CD4-positive, alpha-beta T cell (primary cell): ENCODE data around the gene PTPN3. TPM values are rescaled to one million over a fixed set of nuclear protein-coding genes. Genes with fewer than 3 reads are reported as not detected.

Source experiments
- ATAC-seq: fragments of 200-7000 bp; cut with Tn5 transposase; one replicate; pipeline ENCODE4 v1.10.0; 2022; ENCODE audit warnings: mild to moderate bottlenecking; ENCODE audit not compliant: poor library complexity
- CTCF ChIA-PET: fragments of 350-600 bp; sonication (Branson Sonifier 250); formaldehyde crosslinking; loops from one replicate; lab custom pipeline; 2021; ENCODE audit warnings: antibody characterized with exemption, inconsistent platforms; lab: Charles Lee
- POLR2A ChIA-PET: fragments of 350-600 bp; sonication (Branson Sonifier 250); formaldehyde crosslinking; loops from one replicate; lab custom pipeline; 2021; ENCODE audit warnings: antibody characterized with exemption, inconsistent platforms; lab: Charles Lee
- DNase-seq, 14 experiments: peaks; one replicate each; pipeline ENCODE4 v3.0.0-alpha.2; 2013 to 2020; ENCODE audit warnings: mixed read lengths in 2 of 14
- H3K27ac ChIP-seq, 2 donors: one replicate each; pipeline versions ENCODE4 v1.5.1 to v1.7.0; 2013; ENCODE audit warnings: low read length in 2 of 2, low read depth in 1 of 2, mild to moderate bottlenecking in 1 of 2
- H3K27me3 ChIP-seq, 2 experiments: 1 replicate in 1 of 2; 2 replicates in 1 of 2; pipeline versions ENCODE4 v1.6.1 to v1.7.0; 2013; ENCODE audit warnings: low read length in 2 of 2, control low read depth in 1 of 2, mild to moderate bottlenecking in 1 of 2, moderate library complexity in 1 of 2; ENCODE audit not compliant: insufficient read depth in 2 of 2, control insufficient read depth in 1 of 2
- H3K36me3 ChIP-seq: one replicate; pipeline ENCODE4 v1.6.1; 2013; ENCODE audit warnings: low read length, control low read depth; ENCODE audit not compliant: insufficient read depth
- H3K4me1 ChIP-seq: one replicate; pipeline ENCODE4 v1.6.1; 2013; ENCODE audit warnings: low read length, control low read depth; ENCODE audit not compliant: insufficient read depth
- H3K4me3 ChIP-seq: one replicate; pipeline ENCODE4 v1.5.1; 2013; ENCODE audit warnings: mild to moderate bottlenecking, low read length, moderate library complexity
- H3K9me3 ChIP-seq, 2 experiments: 1 replicate in 1 of 2; 2 replicates in 1 of 2; pipeline versions ENCODE4 v1.6.1 to v1.7.0; 2013; ENCODE audit warnings: low read length in 2 of 2, mild to moderate bottlenecking in 2 of 2, control low read depth in 1 of 2, moderate library complexity in 1 of 2; ENCODE audit not compliant: control insufficient read depth in 1 of 2, insufficient read depth in 1 of 2
- H3K27ac Mint-ChIP-seq: one replicate; pipeline ENCODE4 v1.8.0; 2020; ENCODE audit warnings: mixed read lengths
- H3K27me3 Mint-ChIP-seq: one replicate; pipeline ENCODE4 v1.8.0; 2021; ENCODE audit warnings: mixed read lengths
- H3K36me3 Mint-ChIP-seq: one replicate; pipeline ENCODE4 v1.8.0; 2021; ENCODE audit warnings: low read depth, mixed read lengths
- H3K4me1 Mint-ChIP-seq: one replicate; pipeline ENCODE4 v1.8.0; 2021; ENCODE audit warnings: low read depth, mixed read lengths
- H3K4me3 Mint-ChIP-seq: one replicate; pipeline ENCODE4 v1.8.0; 2020; ENCODE audit warnings: mild to moderate bottlenecking, mixed read lengths
- H3K9me3 Mint-ChIP-seq: one replicate; pipeline ENCODE4 v1.8.0; 2020; ENCODE audit warnings: mixed read lengths
- intact Hi-C, 2 experiments: fragments of 100-400 bp; cut with DNase I in 1 of 2; cut with micrococcal nuclease in 1 of 2; formaldehyde crosslinking; loops; one replicate each; pipeline versions ENCODE4 v1.15.1 to v1.9.0; 2023 to 2025; cut with DNase I, micrococcal nuclease
- total RNA-seq, 174 experiments: library from RNA in 2 of 174; stranded (reverse) in 2 of 174; gene quantifications; one replicate each; pipeline ENCODE4 v1.2.3 and lab custom pipeline; 2021 to 2026
- TF ChIP-seq, protein P1 (sequence below): fragments of 200-600 bp; IDR thresholded peaks from one replicate; pipeline ENCODE4 v1.8.0; 2022; ENCODE audit warnings: antibody characterized with exemption, mild to moderate bottlenecking

The PTPN3 gene
- total RNA-seq, 2 experiments from 2014 or later: not detected

- H3K4me1 ChIP-seq: no peaks in the 10 kb centered on the region
- Mint-ChIP-seq H3K27ac (no peak overlapping the region), H3K36me3 (no peaks in the 10 kb centered on the region), H3K9me3 (no peaks in the 10 kb centered on the region), H3K4me1 (peaks cover 5% of the 10 kb centered on the region), H3K27me3 (no peaks in the 10 kb centered on the region), H3K4me3 (no peak overlapping the region)
- no peak overlapping the region for H3K4me3 ChIP-seq
- ChIA-PET POLR2A (interaction anchor here (0.8 kb wide), 1 partner anchor 19 kb away, joined by 3 read pairs; no protein-coding TSS in a partner anchor), CTCF (no interaction called here)
- DNase-seq (no peak), ATAC-seq (no peak)
- peaks cover 3 to 12% of the 10 kb centered on the region in 2 experiments for H3K27me3 ChIP-seq
- peaks cover 0 to 6% of the 10 kb centered on the region in 2 experiments for H3K9me3 ChIP-seq
- TF ChIP-seq, protein P1, sequence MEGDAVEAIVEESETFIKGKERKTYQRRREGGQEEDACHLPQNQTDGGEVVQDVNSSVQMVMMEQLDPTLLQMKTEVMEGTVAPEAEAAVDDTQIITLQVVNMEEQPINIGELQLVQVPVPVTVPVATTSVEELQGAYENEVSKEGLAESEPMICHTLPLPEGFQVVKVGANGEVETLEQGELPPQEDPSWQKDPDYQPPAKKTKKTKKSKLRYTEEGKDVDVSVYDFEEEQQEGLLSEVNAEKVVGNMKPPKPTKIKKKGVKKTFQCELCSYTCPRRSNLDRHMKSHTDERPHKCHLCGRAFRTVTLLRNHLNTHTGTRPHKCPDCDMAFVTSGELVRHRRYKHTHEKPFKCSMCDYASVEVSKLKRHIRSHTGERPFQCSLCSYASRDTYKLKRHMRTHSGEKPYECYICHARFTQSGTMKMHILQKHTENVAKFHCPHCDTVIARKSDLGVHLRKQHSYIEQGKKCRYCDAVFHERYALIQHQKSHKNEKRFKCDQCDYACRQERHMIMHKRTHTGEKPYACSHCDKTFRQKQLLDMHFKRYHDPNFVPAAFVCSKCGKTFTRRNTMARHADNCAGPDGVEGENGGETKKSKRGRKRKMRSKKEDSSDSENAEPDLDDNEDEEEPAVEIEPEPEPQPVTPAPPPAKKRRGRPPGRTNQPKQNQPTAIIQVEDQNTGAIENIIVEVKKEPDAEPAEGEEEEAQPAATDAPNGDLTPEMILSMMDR: no peak
- intact Hi-C loops: no loop called here
- H3K27ac ChIP-seq: no peak overlapping the region
- no peaks in the 10 kb centered on the region for H3K36me3 ChIP-seq
Observed at GRCh38 chr9:109447329-109448076, 50.6 kb downstream of the PTPN3 start.

DNA sequence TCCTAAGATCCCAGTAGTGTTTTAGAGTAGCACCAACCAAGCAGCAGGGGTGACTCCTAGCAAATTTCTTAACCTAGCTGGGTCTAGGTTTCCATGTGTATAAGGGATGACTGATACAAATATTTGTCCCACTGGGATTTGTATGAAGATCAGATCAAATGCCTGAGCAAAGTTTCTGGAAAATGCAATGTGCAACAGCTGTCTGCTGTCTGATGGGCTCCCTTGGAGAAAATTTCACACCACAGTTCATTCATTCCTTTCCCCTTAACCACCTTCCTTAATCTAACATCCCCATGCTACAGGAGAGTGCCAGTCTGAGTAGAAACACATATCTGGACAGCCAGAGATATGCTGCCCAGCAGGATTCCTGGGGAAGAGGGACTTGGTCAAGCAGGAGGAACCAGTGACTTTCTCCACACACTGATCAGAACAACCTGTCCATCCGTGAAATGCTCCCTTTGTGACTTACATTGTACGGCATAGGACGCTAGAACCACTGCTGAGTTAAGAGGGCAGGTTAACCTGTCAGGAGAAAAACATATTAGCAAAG, 53.3 kb downstream of the PTPN3 start:
- ChIA-PET POLR2A (no interaction called here), CTCF (no interaction called here)
- no peaks in the 10 kb centered on the region for H3K9me3 Mint-ChIP-seq
- no peak overlapping the region for H3K4me3 Mint-ChIP-seq
- Histone ChIP-seq H3K36me3 (no peaks in the 10 kb centered on the region), H3K9me3 (peaks cover 0 to 6% of the 10 kb centered on the region in 2 experiments), H3K27me3 (peaks cover 3 to 12% of the 10 kb centered on the region in 2 experiments), H3K4me1 (peaks cover 7% of the 10 kb centered on the region), H3K27ac (no peak overlapping the region), H3K4me3 (no peak overlapping the region)
- H3K27ac Mint-ChIP-seq: no peak overlapping the region
- H3K27me3 Mint-ChIP-seq: no peaks in the 10 kb centered on the region
- no peaks in the 10 kb centered on the region for H3K36me3 Mint-ChIP-seq
- intact Hi-C loops: loop anchor here in 1 of 2 experiments (5.0 kb wide), 1 partner anchor 772 kb away; no protein-coding TSS in a partner anchor
- ATAC-seq (no peak), DNase-seq (no peak)
- H3K4me1 Mint-ChIP-seq: peaks cover 21% of the 10 kb centered on the region
- TF ChIP-seq, protein P1: no peak

- no peaks in the 10 kb centered on the region for H3K9me3 ChIP-seq
- no peaks in the 10 kb centered on the region for H3K36me3 ChIP-seq
- H3K4me3 ChIP-seq: no peak overlapping the region
- DNase-seq: no peak
- Mint-ChIP-seq H3K27me3 (peaks cover 13% of the 10 kb centered on the region), H3K9me3 (no peaks in the 10 kb centered on the region), H3K27ac (no peak overlapping the region), H3K4me1 (peaks cover 20% of the 10 kb centered on the region), H3K4me3 (no peak overlapping the region), H3K36me3 (no peaks in the 10 kb centered on the region)
- peaks cover 3 to 12% of the 10 kb centered on the region in 2 experiments for H3K27me3 ChIP-seq
- intact Hi-C loops: loop anchor here in 1 of 2 experiments (5.0 kb wide), 1 partner anchor 775 kb away; no protein-coding TSS in a partner anchor
- ATAC-seq: no peak
- H3K27ac ChIP-seq: no peak overlapping the region
- TF ChIP-seq, protein P1: no peak
- CTCF ChIA-PET: no interaction called here
- POLR2A ChIA-PET: interaction anchor here (0.7 kb wide), 1 partner anchor 721 kb away, joined by 5 read pairs; no protein-coding TSS in a partner anchor
- H3K4me1 ChIP-seq: peaks cover 7% of the 10 kb centered on the region
Observed at GRCh38 chr9:109442716-109443115, 55.4 kb downstream of the PTPN3 start.
